GM19455 (cell line): ENCODE data around the gene TMSB10.
"Not testable (repeated sequence)": the region's sequence is repeated elsewhere in the genome, so short reads cannot be mapped to it uniquely, and the experiment has no call there.

ENCODE experiments used
- ATAC-seq: cut with Tn5 transposase; IDR thresholded peaks from one replicate; pipeline ENCODE4 v1.9.1; 2021; ENCODE audit not compliant: unreplicated experiment

Gene TMSB10

GRCh38 chr2:84927275-84927627, 21.8 kb downstream of the TMSB10 start:
- ATAC-seq = no peak

GRCh38 chr2:84931384-84931821, 25.9 kb downstream of the TMSB10 start:
- ATAC-seq = peak; percentile 57

DNA sequence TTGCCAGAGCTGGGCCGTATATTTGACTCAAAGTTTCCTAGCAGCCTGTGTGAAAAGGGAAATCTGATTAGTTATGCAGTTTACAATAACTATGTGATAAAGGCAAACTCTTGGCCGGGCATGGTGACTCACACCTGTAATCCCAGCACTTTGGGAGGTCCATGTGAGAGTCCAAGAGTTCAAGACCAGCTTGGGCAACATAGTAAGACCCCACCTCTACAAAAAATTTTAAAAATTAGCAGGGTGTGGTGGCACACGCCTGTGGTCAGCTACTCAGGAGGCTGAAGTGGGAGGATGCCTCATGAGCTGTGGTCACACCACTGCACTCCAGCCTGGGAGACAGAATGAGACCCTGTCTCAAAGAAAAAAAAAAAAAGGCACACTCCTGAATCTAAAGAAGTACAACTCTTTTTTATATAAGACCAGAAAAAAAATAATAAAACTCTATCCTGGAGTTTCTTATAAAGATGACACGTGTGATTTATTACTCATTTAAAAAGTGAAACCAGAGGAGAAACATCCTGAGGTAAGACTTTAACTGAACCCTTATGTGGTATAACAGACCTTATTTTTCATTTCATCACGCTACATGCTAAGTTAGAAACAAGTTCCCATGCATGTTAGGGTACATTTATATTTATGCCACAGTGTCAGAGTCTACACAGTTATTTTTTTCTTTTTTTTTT, 32.9 kb downstream of the TMSB10 start:
- ATAC-seq = peak; percentile 28

DNA sequence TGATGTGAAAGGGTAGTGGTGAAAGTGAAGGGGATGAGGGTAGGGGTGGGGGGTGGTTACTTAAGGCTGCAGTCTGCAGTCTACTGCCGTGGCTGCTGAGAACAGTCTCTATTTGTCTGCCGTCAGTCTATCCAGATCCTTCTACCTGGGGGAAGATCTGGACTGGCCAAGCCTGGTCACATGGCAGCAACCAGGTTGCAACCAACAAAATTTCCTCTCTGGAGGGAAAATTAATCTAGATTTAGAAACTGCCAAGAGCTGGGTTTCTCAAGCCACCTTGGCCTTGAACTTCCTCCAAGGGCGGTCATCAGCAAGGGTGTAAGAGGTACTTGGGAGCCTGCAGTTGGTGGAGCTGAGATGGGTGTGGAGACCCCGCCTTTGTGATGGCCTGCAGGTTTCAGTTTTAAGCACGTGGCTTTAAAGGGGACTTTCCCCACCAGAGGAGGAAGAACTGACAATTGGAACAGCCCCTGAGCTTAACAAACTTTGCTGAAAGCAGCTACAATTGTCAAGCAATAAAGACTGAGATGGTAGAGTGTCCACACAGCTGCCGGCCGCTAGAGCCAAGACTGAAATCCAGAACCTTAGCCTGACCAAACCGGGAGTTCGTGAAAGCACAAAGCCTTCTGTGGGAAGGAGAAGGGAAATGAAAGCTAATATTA, 34.1 kb downstream of the TMSB10 start:
- ATAC-seq = peak; percentile 80

DNA sequence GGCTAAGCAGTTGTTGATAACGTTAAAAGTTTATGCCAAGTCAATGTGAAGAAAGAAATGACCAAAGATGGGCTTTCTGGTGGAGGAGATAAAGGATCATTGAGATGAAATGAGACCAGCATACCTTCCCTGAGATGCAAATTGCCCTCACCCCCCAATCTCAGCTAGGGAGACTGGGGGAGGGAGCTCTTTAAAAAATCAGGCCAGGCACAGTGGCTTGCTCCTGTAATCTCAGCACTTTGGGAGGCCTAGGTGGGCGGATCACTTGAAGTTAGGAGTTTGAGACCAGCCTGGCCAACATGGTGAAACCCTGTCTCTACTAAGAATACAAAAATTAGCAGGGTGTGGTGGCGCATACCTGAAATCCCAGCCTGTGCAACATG, 34.6 kb downstream of the TMSB10 start:
- ATAC-seq = peak; percentile 7

GRCh38 chr2:84940831-84941412, 35.5 kb downstream of the TMSB10 start:
- no peak for ATAC-seq

- ATAC-seq = no peak
Measured at GRCh38 chr2:84942166-84942565, 36.7 kb downstream of the TMSB10 start.

- ATAC-seq = peak; percentile 39
Measured at GRCh38 chr2:84942964-84943421, 37.5 kb downstream of the TMSB10 start.

- ATAC-seq = no peak
Measured at GRCh38 chr2:84944295-84944909, 38.9 kb downstream of the TMSB10 start.

GRCh38 chr2:84945838-84946203, 40.4 kb downstream of the TMSB10 start:
- ATAC-seq = not testable (repeated sequence)

- peak; percentile 58 for ATAC-seq
Measured at GRCh38 chr2:84946204-84947009, 41.0 kb downstream of the TMSB10 start.

GRCh38 chr2:84947010-84947593, 41.6 kb downstream of the TMSB10 start:
- no peak for ATAC-seq

- no peak for ATAC-seq
Measured at GRCh38 chr2:84953535-84953934, 48.1 kb downstream of the TMSB10 start.

DNA sequence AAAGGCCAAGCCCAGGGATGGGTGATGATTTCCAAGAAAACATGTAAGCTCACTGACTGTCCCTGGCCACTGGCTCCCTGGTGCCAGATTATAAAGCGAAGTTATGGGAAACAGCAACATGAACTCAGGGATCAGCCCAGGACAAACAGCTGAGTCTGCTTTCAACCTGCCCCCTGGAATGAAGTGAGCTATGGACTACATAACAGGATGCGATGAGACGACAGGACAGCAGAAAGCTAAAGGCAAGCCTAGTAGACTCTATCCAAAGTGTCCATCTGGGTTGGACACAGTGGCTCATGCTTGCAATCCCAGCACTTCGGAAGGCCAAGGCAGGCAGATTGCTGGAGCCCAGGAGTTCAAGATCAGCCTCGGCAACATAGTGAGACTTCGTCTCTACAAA, 48.9 kb downstream of the TMSB10 start:
- ATAC-seq = no peak
